HCT116 (cell line): ENCODE data around the gene FASN. TPM values are rescaled to one million over a fixed set of nuclear protein-coding genes. Genes with fewer than 3 reads are reported as not detected.

Experiments used
- ATAC-seq: fragments of 200-7000 bp; cut with Tn5 transposase; 2 replicates; pipeline ENCODE4 v1.9.1; 2020; ENCODE audit warnings: mild to moderate bottlenecking, moderate library complexity
- BruUV-seq: library from RNA; stranded (reverse); fragments of 400-500 nt; replicated peaks from 2 replicates; lab custom pipeline; 2021; lab: Mats Ljungman, UMichigan
- CTCF ChIA-PET: fragments of 300-600 bp; sonication (Branson Sonifier 250); formaldehyde crosslinking; loops from one replicate; lab custom pipeline; 2021; ENCODE audit warnings: antibody characterized with exemption; lab: Charles Lee
- POLR2A ChIA-PET: fragments of 300-600, 350-600 bp; sonication (Branson Sonifier 250); formaldehyde crosslinking; loops from one replicate; lab custom pipeline; 2021; ENCODE audit warnings: antibody characterized with exemption; lab: Charles Lee
- RAD21 ChIA-PET, 2 experiments: fragments of 300-600 bp; sonication (Branson Sonifier 250); formaldehyde crosslinking; loops; one replicate each; lab custom pipeline; 2023; ENCODE audit warnings: low total read pairs in 2 of 2; ENCODE audit not compliant: uncharacterized antibody in 2 of 2, unreplicated experiment in 2 of 2, low non-redundant PET in 1 of 2; lab: Charles Lee
- DNase-seq: peaks from one replicate; pipeline ENCODE4 v3.0.0-alpha.2; 2010; ENCODE audit warnings: low read depth, low spot score
- H2AFZ ChIP-seq: fragments of 200-600 bp; shearing (Covaris generic), sonication (generic); 2 replicates; pipeline ENCODE4 v1.6.1; 2017; ENCODE audit warnings: low read depth, mixed run types, mixed read lengths, antibody characterized with exemption, low read length; ENCODE audit not compliant: poor library complexity, severe bottlenecking
- H3K27ac ChIP-seq: 2 replicates; pipeline ENCODE4 v1.5.1; 2012; ENCODE audit warnings: low read depth, low read length
- H3K27me3 ChIP-seq: fragments of 200-600 bp; sonication (generic); 2 replicates; pipeline ENCODE4 v1.6.1; 2016; ENCODE audit warnings: mixed run types, low read length, mixed read lengths; ENCODE audit not compliant: insufficient read depth
- H3K36me3 ChIP-seq, 2 experiments: fragments of 200-500 bp in 1 of 2; fragments of 200-600 bp in 1 of 2; sonication (Bioruptor generic) in 1 of 2; sonication (generic) in 1 of 2; 2 replicates each; pipeline versions ENCODE4 v1.5.1 to v1.6.1; 2014 to 2016; ENCODE audit warnings: low read length in 2 of 2, inconsistent platforms in 1 of 2, mixed read lengths in 1 of 2, mixed run types in 1 of 2; ENCODE audit not compliant: insufficient read depth in 2 of 2, control insufficient read depth in 1 of 2
- H3K4me1 ChIP-seq, 2 experiments: fragments of 200-600 bp in 1 of 2; sonication (generic) in 1 of 2; 2 replicates each; pipeline versions ENCODE4 v1.5.1 to v1.6.1; 2012 to 2017; ENCODE audit warnings: low read length in 2 of 2, inconsistent platforms in 1 of 2, mild to moderate bottlenecking in 1 of 2, mixed read lengths in 1 of 2, mixed run types in 1 of 2, moderate library complexity in 1 of 2; ENCODE audit not compliant: insufficient read depth in 2 of 2, control insufficient read depth in 1 of 2
- H3K4me2 ChIP-seq: fragments of 200-600 bp; sonication (generic); 2 replicates; pipeline ENCODE4 v1.6.1; 2017; ENCODE audit warnings: mixed run types, low read length, mixed read lengths
- H3K4me3 ChIP-seq, 2 experiments: fragments of 200-600 bp in 1 of 2; sonication (generic) in 1 of 2; replicated peaks in 1 of 2; 2 replicates each; pipeline ENCODE4 v1.5.1; 2011 to 2016; ENCODE audit warnings: low read length in 2 of 2, control low read depth in 1 of 2, low read depth in 1 of 2, mild to moderate bottlenecking in 1 of 2, mixed read lengths in 1 of 2, mixed run types in 1 of 2
- H3K79me2 ChIP-seq: fragments of 200-600 bp; sonication (generic); 2 replicates; pipeline ENCODE4 v1.6.1; 2017; ENCODE audit warnings: mild to moderate bottlenecking, mixed run types, low read length, moderate library complexity, mixed read lengths; ENCODE audit not compliant: insufficient read depth
- H3K9ac ChIP-seq: fragments of 200-600 bp; sonication (generic); 2 replicates; pipeline ENCODE4 v1.6.1; 2016; ENCODE audit warnings: low read length, mixed read lengths
- H3K9me2 ChIP-seq: fragments of 200-600 bp; sonication (generic), shearing (Covaris generic); 2 replicates; pipeline ENCODE4 v1.6.1; 2017; ENCODE audit warnings: mixed run types, mild to moderate bottlenecking, moderate library complexity; ENCODE audit not compliant: insufficient read depth
- H3K9me3 ChIP-seq, 2 experiments: fragments of 200-500 bp in 1 of 2; fragments of 200-600 bp in 1 of 2; sonication (Bioruptor generic) in 1 of 2; sonication (generic) in 1 of 2; 2 replicates each; pipeline ENCODE4 v1.6.1; 2014 to 2017; ENCODE audit warnings: low read length in 2 of 2, mixed read lengths in 2 of 2, inconsistent platforms in 1 of 2, low read depth in 1 of 2, mild to moderate bottlenecking in 1 of 2, mixed run types in 1 of 2, moderate library complexity in 1 of 2; ENCODE audit not compliant: control insufficient read depth in 1 of 2, insufficient read depth in 1 of 2
- H4K20me1 ChIP-seq: fragments of 200-600 bp; sonication (generic), shearing (Covaris generic); 2 replicates; pipeline ENCODE4 v1.6.1; 2017; ENCODE audit warnings: mixed run types, mild to moderate bottlenecking, moderate library complexity; ENCODE audit not compliant: insufficient read depth
- ELF1 ChIP-seq: IDR thresholded peaks from 2 replicates; pipeline ENCODE4 v1.6.1; 2012; ENCODE audit warnings: low read depth, borderline replicate concordance
- EZH2 ChIP-seq: fragments of 200-600 bp; sonication (generic); IDR thresholded peaks from 2 replicates; pipeline ENCODE4 v1.6.1; 2017; ENCODE audit warnings: antibody characterized with exemption, mixed run types
- FOSL1 ChIP-seq: IDR thresholded peaks from 2 replicates; pipeline ENCODE4 v1.6.1; 2012; ENCODE audit warnings: low read depth
- MAX ChIP-seq: IDR thresholded peaks from 2 replicates; pipeline ENCODE4 v1.6.1; 2012
- TCF7L2 ChIP-seq: IDR thresholded peaks from 2 replicates; pipeline ENCODE4 v1.7.0; 2011; ENCODE audit warnings: borderline replicate concordance, inconsistent platforms; ENCODE audit not compliant: insufficient read depth, insufficient read length; ENCODE audit errors: extremely low read depth
- ZBTB33 ChIP-seq: IDR thresholded peaks from 2 replicates; pipeline ENCODE4 v1.6.1; 2011; ENCODE audit warnings: mild to moderate bottlenecking, low read length, moderate library complexity; ENCODE audit not compliant: insufficient replicate concordance; ENCODE audit errors: extremely low read depth
- ZNF274 ChIP-seq: fragments of 200-500 bp; sonication (Bioruptor generic); IDR thresholded peaks from 2 replicates; pipeline ENCODE4 v1.6.1; 2014; ENCODE audit warnings: mild to moderate bottlenecking, low read depth, low read length, inconsistent platforms
- intact Hi-C: fragments of 100-400 bp; cut with micrococcal nuclease; formaldehyde crosslinking; loops from 2 replicates; pipeline ENCODE4 v1.10.0; 2022
- total RNA-seq: library from RNA; stranded (reverse); gene quantifications from one replicate; pipeline ENCODE4 v1.2.1, GENCODE V29; 2021; ENCODE audit not compliant: unreplicated experiment
- TF ChIP-seq, protein P1 (sequence below), 3 experiments: fragments of 200-600 bp in 1 of 3; sonication (generic) in 1 of 3; IDR thresholded peaks in 2 of 3; conservative IDR thresholded peaks in 1 of 3; 2 replicates each; pipeline ENCODE4 v1.5.1; 2012 to 2017; ENCODE audit warnings: low read depth in 2 of 3, low read length in 2 of 3, antibody characterized with exemption in 1 of 3, borderline replicate concordance in 1 of 3, control low read depth in 1 of 3, mild to moderate bottlenecking in 1 of 3, mixed read lengths in 1 of 3, mixed run types in 1 of 3, moderate library complexity in 1 of 3; ENCODE audit not compliant: insufficient read depth in 1 of 3

Gene FASN
- total RNA-seq, 1 experiment from 2014 or later, result 754 TPM

DNA sequence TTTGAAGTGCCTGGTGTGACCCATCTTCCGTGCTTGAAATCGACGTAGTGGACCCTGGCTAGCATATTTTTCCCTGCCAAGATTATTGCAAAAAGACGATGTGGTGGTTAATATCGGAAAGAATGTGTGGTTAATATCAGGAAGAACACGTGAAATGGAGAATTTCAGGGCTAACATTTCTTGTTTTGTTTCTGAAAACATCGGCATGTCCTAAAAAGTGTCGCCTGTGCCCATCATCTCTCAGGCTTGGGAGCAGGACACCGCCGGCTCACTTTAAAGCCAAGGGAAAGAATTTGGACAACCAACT is 60.2 kb downstream of the FASN start:
- ChIA-PET POLR2A (interaction anchor here (0.7 to 1.5 kb wide), 8 partner anchors 9 to 165 kb away, joined by 3 to 8 read pairs (median 4); partner anchors contain the start of genes CENPX, FASN, LRRC45 and PYCR1), CTCF (interaction anchor here (0.5 to 4.8 kb wide), 20 partner anchors 9 to 733 kb away, joined by 3 to 57 read pairs (median 4); partner anchors contain the start of genes CENPX, FASN, GPS1 and LRRC45), RAD21 (interaction anchor here (1.0 to 1.1 kb wide), 2 partner anchors 15 to 78 kb away, joined by 10 to 11 read pairs; partner anchors contain the start of genes CENPX (in 1 of the 2) and LRRC45 (in 1 of the 2))
- peak overlapping the region; percentile 91 for H3K27ac ChIP-seq
- no peaks in the 10 kb centered on the region for H4K20me1 ChIP-seq
- H3K4me1 ChIP-seq, result peaks cover 15 to 42% of the 10 kb centered on the region in 2 experiments
- no TSS peak for BruUV-seq
- H3K4me3 ChIP-seq, result peak overlapping the region; percentile 30 to 92
- ATAC-seq, result no peak
- no peak for DNase-seq
- peaks cover 0 to 12% of the 10 kb centered on the region in 2 experiments; a peak in 1 of 4 replicates for H3K36me3 ChIP-seq
- peak overlapping the region; percentile 95 for H3K4me2 ChIP-seq
- no peaks in the 10 kb centered on the region for H3K27me3 ChIP-seq
- no peaks in the 10 kb centered on the region for H3K9me2 ChIP-seq
- intact Hi-C loops, result loop anchor here (2.0 to 10.0 kb wide), 3 partner anchors 61 to 377 kb away; partner anchors contain the start of genes FASN, HEXD and OGFOD3
- H3K9ac ChIP-seq, result peak overlapping the region; percentile 94; the same call in 1 of the 2 replicates
- no peaks in the 10 kb centered on the region for H3K9me3 ChIP-seq
- H2AFZ ChIP-seq, result peak overlapping the region; percentile 49
- TF ChIP-seq EZH2 (no peak), TCF7L2 (peak; percentile 93)
- H3K79me2 ChIP-seq, result peaks cover 20% of the 10 kb centered on the region; the same call in 1 of the 2 replicates

DNA sequence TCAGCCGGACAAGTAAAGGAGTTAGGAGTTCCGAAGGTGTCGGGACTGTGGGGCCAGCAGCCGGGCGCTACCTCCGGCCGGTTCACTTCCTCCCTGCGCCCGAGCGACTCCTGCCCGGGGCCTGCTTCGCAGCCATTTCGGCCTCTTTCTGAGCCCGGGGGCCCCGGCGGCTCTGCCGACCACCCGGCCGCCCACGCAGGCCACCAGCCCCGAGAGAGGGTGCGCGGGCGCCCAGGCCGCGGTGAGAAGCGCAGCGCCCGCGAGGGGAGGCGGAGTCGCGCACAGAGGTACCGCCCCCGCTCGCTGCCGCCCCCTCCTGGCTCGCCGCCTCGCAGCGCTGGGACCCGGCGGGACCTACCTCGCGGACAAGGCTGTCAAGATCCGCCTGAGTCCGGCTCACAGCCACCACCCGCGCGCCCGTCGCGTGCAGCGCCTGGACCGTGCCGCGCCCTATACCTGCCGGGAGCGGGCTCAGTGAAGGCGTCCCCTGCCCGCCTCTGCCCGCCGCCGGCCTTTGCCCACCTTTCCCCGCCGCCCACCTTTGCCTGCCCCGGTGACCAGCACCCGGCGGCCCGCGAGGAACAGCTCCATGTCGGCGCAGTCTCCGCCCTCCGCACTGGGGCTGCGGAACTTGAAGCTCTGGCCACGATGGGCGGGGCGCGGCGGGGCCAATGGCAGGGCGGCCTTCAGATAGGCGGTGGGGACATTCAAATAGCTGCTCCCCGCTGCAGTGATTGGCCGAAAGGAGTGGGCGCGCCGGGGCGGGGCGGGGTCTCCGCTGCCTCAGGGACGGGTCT is 60.7 kb downstream of the FASN start, which contains the start of gene DCXR:
TSS of gene DCXR (minus strand) at position 606 of the 797 bp plus-strand sequence. CDS start at position 591, 15 bp downstream.
- POLR2A ChIA-PET, result interaction anchor here (0.5 to 1.5 kb wide), 9 partner anchors 8 to 165 kb away, joined by 3 to 8 read pairs (median 3); partner anchors contain the start of genes CENPX, FASN, LRRC45 and PYCR1
- BruUV-seq, result no TSS peak
- Histone ChIP-seq H3K27me3 (no peaks in the 10 kb centered on the region), H3K4me1 (peaks cover 18 to 48% of the 10 kb centered on the region in 2 experiments), H3K4me3 (peak within 1 kb of the TSS; percentile 92 to 93), H3K79me2 (peaks cover 25% of the 10 kb centered on the region; the same call in 1 of the 2 replicates), H3K36me3 (peaks cover 0 to 12% of the 10 kb centered on the region in 2 experiments; a peak in 1 of 4 replicates), H3K9ac (peak within 1 kb of the TSS; percentile 94), H3K4me2 (peak within 1 kb of the TSS; percentile 95), H4K20me1 (no peaks in the 10 kb centered on the region), H3K27ac (peak within 1 kb of the TSS; percentile 91), H3K9me2 (no peaks in the 10 kb centered on the region), H2AFZ (peak within 1 kb of the TSS; percentile 49), H3K9me3 (no peaks in the 10 kb centered on the region)
- ATAC-seq, result peak; percentile 89
- intact Hi-C loops, result loop anchor here (2.0 to 10.0 kb wide), 3 partner anchors 62 to 378 kb away; partner anchors contain the start of genes FASN, HEXD and OGFOD3
- CTCF ChIA-PET, result interaction anchor here (0.7 to 4.8 kb wide), 19 partner anchors 8 to 303 kb away, joined by 3 to 57 read pairs (median 4); partner anchors contain the start of genes CENPX, FASN, GPS1 and LRRC45
- DNase-seq, result peak; percentile 96
- RAD21 ChIA-PET, result interaction anchor here (1.0 to 1.1 kb wide), 2 partner anchors 14 to 78 kb away, joined by 10 to 11 read pairs; partner anchors contain the start of genes CENPX (in 1 of the 2) and LRRC45 (in 1 of the 2)
- peak; percentile 46 for TF ChIP-seq ZBTB33
- no peak for TF ChIP-seq ELF1
- TF ChIP-seq ZNF274, result no peak
- no peak for TF ChIP-seq FOSL1
- peak; percentile 97 for TF ChIP-seq MAX
- TF ChIP-seq, protein P1, sequence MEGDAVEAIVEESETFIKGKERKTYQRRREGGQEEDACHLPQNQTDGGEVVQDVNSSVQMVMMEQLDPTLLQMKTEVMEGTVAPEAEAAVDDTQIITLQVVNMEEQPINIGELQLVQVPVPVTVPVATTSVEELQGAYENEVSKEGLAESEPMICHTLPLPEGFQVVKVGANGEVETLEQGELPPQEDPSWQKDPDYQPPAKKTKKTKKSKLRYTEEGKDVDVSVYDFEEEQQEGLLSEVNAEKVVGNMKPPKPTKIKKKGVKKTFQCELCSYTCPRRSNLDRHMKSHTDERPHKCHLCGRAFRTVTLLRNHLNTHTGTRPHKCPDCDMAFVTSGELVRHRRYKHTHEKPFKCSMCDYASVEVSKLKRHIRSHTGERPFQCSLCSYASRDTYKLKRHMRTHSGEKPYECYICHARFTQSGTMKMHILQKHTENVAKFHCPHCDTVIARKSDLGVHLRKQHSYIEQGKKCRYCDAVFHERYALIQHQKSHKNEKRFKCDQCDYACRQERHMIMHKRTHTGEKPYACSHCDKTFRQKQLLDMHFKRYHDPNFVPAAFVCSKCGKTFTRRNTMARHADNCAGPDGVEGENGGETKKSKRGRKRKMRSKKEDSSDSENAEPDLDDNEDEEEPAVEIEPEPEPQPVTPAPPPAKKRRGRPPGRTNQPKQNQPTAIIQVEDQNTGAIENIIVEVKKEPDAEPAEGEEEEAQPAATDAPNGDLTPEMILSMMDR (IDR thresholded peaks at IDR 0.05 in 2 of 3, conservative IDR thresholded peaks at IDR 0.05 in 1 of 3; ENCODE audit: borderline replicate concordance in 1 of 3, insufficient read depth in 1 of 3, low read depth in 2 of 3, low read length in 2 of 3), result peak; percentile 66 to 91 (median 79)
